WI38 (cell line): Measurements from ENCODE around the gene PGR.

Source experiments
- H3K4me3 ChIP-seq: 2 replicates; pipeline ENCODE4 v1.5.1; 2011; ENCODE audit warnings: low read depth, mild to moderate bottlenecking, control low read depth, low read length
- CTCF ChIP-seq: IDR thresholded peaks from 2 replicates; pipeline ENCODE4 v1.5.1; 2012; ENCODE audit warnings: low read depth, mild to moderate bottlenecking, control low read depth, low read length

PGR gene

GRCh38 chr11:100999756-101000155 is 129.9 kb downstream of the PGR start:
- H3K4me3 ChIP-seq, result no peak overlapping the region
- no peak for TF ChIP-seq CTCF

- no peak for TF ChIP-seq CTCF
- H3K4me3 ChIP-seq, result no peak overlapping the region
Measured at GRCh38 chr11:100994966-100995365, 134.6 kb downstream of the PGR start.

- no peak for TF ChIP-seq CTCF
- no peak overlapping the region for H3K4me3 ChIP-seq
Measured at GRCh38 chr11:100991541-100991940, 138.1 kb downstream of the PGR start.

- TF ChIP-seq CTCF, result no peak
- no peak overlapping the region for H3K4me3 ChIP-seq
Measured at GRCh38 chr11:100990931-100991330, 138.7 kb downstream of the PGR start.

GRCh38 chr11:100984668-100985067 is 144.9 kb downstream of the PGR start:
- TF ChIP-seq CTCF, result no peak
- H3K4me3 ChIP-seq, result no peak overlapping the region

- no peak overlapping the region for H3K4me3 ChIP-seq
- TF ChIP-seq CTCF, result no peak
Measured at GRCh38 chr11:100981196-100981824, 148.3 kb downstream of the PGR start.

- no peak for TF ChIP-seq CTCF
Measured at GRCh38 chr11:100980156-100980555, 149.5 kb downstream of the PGR start.

More at GRCh38 chr11:100980156-100980555, 149.5 kb downstream of the PGR start:
- no peak overlapping the region for H3K4me3 ChIP-seq
